ENCODE measurements around the gene KIF13A.

KIF13A gene

DNA sequence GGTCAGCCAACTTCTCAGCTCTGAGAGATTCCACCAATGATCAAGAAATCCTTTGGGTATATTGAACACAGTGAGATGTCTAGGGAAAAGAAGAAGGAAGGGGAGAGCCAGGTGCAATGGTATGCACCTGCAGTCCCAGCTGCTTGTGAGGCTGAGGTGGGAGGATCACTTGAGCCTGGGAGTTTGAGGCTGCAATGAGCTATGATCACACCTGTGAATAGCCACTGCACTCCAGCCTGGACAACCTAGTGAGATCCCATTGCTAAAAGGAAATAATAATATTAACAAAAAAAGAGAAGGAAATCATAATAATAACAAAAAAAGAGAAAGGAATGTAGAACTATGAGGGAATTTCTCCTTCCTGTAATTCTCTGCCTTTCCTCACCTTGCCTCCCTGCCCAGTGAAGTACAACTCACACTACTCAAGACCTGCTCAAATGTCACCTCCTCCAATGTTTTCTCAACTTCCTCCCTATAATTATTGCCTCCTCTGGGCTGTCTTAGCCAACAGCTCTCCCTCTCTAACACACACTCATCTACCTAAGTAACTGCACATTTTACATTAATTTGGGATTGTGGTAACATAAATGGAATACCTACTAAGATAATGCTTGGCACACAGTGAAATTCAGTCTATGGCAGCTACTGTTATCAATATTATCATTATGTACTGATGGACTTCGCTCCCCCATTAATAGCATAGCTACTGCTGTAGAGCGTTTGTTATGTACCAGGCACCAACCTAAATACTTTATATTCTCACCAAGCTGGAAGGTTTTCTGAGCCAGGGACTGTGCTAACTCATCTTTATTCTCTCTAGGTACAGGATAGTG, 103.6 kb downstream of the KIF13A start:
- TF ChIP-seq SPI1 (IDR thresholded peaks at IDR 0.05; ENCODE audit: borderline replicate concordance, low read depth) = peak; percentile 15; the same call in 1 of the 2 replicates
- TF ChIP-seq GABPA (IDR thresholded peaks at IDR 0.05; ENCODE audit: low read depth) = no peak
- Histone ChIP-seq H3K27me3 (ENCODE audit: insufficient read depth, poor library complexity, severe bottlenecking) (no peaks in the 10 kb centered on the region), H3K4me3 (replicated peaks; ENCODE audit: insufficient read depth, low read length) (no peak overlapping the region), H3K27ac (replicated peaks) (peak overlapping the region; percentile 49)
- peak in 1 of 2 experiments; percentile 23 for DNase-seq (ENCODE audit: low read depth in 1 of 2, low spot score in 1 of 2)

- DNase-seq (ENCODE audit: low read depth in 1 of 2, low spot score in 1 of 2) = peak in 1 of 2 experiments; percentile 77
- no peak overlapping the region for H3K4me3 ChIP-seq (replicated peaks; ENCODE audit: insufficient read depth, low read length)
Observed at GRCh38 chr6:17881085-17881858, 106.2 kb downstream of the KIF13A start.

GRCh38 chr6:17879184-17879583, 108.3 kb downstream of the KIF13A start:
- no peak overlapping the region for H3K27ac ChIP-seq (replicated peaks)
- TF ChIP-seq SPI1 (IDR thresholded peaks at IDR 0.05; ENCODE audit: borderline replicate concordance, low read depth) (no peak), POLR2AphosphoS5 (IDR thresholded peaks at IDR 0.05; ENCODE audit: low read depth) (no peak), GABPA (IDR thresholded peaks at IDR 0.05; ENCODE audit: low read depth) (no peak)
- TF ChIP-seq, protein P1, sequence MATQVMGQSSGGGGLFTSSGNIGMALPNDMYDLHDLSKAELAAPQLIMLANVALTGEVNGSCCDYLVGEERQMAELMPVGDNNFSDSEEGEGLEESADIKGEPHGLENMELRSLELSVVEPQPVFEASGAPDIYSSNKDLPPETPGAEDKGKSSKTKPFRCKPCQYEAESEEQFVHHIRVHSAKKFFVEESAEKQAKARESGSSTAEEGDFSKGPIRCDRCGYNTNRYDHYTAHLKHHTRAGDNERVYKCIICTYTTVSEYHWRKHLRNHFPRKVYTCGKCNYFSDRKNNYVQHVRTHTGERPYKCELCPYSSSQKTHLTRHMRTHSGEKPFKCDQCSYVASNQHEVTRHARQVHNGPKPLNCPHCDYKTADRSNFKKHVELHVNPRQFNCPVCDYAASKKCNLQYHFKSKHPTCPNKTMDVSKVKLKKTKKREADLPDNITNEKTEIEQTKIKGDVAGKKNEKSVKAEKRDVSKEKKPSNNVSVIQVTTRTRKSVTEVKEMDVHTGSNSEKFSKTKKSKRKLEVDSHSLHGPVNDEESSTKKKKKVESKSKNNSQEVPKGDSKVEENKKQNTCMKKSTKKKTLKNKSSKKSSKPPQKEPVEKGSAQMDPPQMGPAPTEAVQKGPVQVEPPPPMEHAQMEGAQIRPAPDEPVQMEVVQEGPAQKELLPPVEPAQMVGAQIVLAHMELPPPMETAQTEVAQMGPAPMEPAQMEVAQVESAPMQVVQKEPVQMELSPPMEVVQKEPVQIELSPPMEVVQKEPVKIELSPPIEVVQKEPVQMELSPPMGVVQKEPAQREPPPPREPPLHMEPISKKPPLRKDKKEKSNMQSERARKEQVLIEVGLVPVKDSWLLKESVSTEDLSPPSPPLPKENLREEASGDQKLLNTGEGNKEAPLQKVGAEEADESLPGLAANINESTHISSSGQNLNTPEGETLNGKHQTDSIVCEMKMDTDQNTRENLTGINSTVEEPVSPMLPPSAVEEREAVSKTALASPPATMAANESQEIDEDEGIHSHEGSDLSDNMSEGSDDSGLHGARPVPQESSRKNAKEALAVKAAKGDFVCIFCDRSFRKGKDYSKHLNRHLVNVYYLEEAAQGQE (IDR thresholded peaks at IDR 0.05; ENCODE audit: insufficient replicate concordance, low read depth) = no peak
- TF ChIP-seq, protein P2, sequence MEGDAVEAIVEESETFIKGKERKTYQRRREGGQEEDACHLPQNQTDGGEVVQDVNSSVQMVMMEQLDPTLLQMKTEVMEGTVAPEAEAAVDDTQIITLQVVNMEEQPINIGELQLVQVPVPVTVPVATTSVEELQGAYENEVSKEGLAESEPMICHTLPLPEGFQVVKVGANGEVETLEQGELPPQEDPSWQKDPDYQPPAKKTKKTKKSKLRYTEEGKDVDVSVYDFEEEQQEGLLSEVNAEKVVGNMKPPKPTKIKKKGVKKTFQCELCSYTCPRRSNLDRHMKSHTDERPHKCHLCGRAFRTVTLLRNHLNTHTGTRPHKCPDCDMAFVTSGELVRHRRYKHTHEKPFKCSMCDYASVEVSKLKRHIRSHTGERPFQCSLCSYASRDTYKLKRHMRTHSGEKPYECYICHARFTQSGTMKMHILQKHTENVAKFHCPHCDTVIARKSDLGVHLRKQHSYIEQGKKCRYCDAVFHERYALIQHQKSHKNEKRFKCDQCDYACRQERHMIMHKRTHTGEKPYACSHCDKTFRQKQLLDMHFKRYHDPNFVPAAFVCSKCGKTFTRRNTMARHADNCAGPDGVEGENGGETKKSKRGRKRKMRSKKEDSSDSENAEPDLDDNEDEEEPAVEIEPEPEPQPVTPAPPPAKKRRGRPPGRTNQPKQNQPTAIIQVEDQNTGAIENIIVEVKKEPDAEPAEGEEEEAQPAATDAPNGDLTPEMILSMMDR (IDR thresholded peaks at IDR 0.05; ENCODE audit: insufficient read depth, low read length) = no peak
- no peaks in the 10 kb centered on the region for H3K27me3 ChIP-seq (ENCODE audit: insufficient read depth, poor library complexity, severe bottlenecking)
- no peak overlapping the region for H3K4me3 ChIP-seq (replicated peaks; ENCODE audit: insufficient read depth, low read length)
- DNase-seq (ENCODE audit: low read depth in 1 of 2, low spot score in 1 of 2) = no peak

More at GRCh38 chr6:17881085-17881858, 106.2 kb downstream of the KIF13A start:
- TF ChIP-seq GABPA (IDR thresholded peaks at IDR 0.05; ENCODE audit: low read depth) (no peak), POLR2AphosphoS5 (IDR thresholded peaks at IDR 0.05; ENCODE audit: low read depth) (no peak), SPI1 (IDR thresholded peaks at IDR 0.05; ENCODE audit: borderline replicate concordance, low read depth) (no peak)
- TF ChIP-seq, protein P2 (IDR thresholded peaks at IDR 0.05; ENCODE audit: insufficient read depth, low read length) = no peak
- TF ChIP-seq, protein P1 (IDR thresholded peaks at IDR 0.05; ENCODE audit: insufficient replicate concordance, low read depth) = no peak
- H3K27me3 ChIP-seq (ENCODE audit: insufficient read depth, poor library complexity, severe bottlenecking) = no peaks in the 10 kb centered on the region
- no peak overlapping the region for H3K27ac ChIP-seq (replicated peaks)

DNA sequence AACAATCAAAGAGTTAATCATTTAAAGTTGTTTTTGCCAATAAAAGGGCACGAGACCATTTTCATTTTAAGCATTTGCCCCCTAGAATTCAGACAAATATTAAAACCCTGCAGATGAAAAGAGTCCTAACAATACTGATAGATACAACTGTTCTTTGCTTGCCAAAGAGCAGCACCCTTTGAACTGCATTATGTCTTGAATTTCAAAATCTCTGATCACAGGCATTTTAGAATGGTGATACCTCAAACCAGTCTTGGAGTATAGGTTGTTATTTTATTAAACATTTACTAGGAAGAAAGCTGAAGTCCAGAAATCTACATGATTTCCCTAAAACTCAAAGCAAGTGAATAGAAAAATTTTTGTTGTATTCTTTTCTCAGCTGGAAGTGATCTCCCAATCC, 108.7 kb downstream of the KIF13A start:
- Histone ChIP-seq H3K27ac (replicated peaks) (no peak overlapping the region), H3K4me3 (replicated peaks; ENCODE audit: insufficient read depth, low read length) (no peak overlapping the region), H3K27me3 (ENCODE audit: insufficient read depth, poor library complexity, severe bottlenecking) (no peaks in the 10 kb centered on the region)
- no peak for DNase-seq (ENCODE audit: low read depth in 1 of 2, low spot score in 1 of 2)
- TF ChIP-seq, protein P2 (IDR thresholded peaks at IDR 0.05; ENCODE audit: insufficient read depth, low read length) = no peak
- TF ChIP-seq, protein P1 (IDR thresholded peaks at IDR 0.05; ENCODE audit: insufficient replicate concordance, low read depth) = no peak
- TF ChIP-seq POLR2AphosphoS5 (IDR thresholded peaks at IDR 0.05; ENCODE audit: low read depth) = no peak
- TF ChIP-seq SPI1 (IDR thresholded peaks at IDR 0.05; ENCODE audit: borderline replicate concordance, low read depth) = no peak
- no peak for TF ChIP-seq GABPA (IDR thresholded peaks at IDR 0.05; ENCODE audit: low read depth)

Measured in HL-60 (cell line).